Measurements from ENCODE around the gene CDK11B.
"Not testable (repeated sequence)": the region's sequence is repeated elsewhere in the genome, so short reads cannot be mapped to it uniquely, and the experiment has no call there.

CDK11B gene

GRCh38 chr1:1683104-1683905 lies 24.5 kb upstream of the CDK11B start:
- no peak for DNase-seq (ENCODE audit: low read depth)

- DNase-seq (ENCODE audit: low read depth): no peak
Observed at GRCh38 chr1:1680912-1681273, 22.1 kb upstream of the CDK11B start.

- DNase-seq (ENCODE audit: low read depth): no peak
Observed at GRCh38 chr1:1680031-1680911, 21.5 kb upstream of the CDK11B start.

GRCh38 chr1:1678581-1679380 lies 20.0 kb upstream of the CDK11B start:
- no peak for DNase-seq (ENCODE audit: low read depth)

- no peak for DNase-seq (ENCODE audit: low read depth)
Observed at GRCh38 chr1:1677718-1678580, 19.1 kb upstream of the CDK11B start.

- DNase-seq (ENCODE audit: low read depth): not testable (repeated sequence)
Observed at GRCh38 chr1:1676087-1676486, 17.3 kb upstream of the CDK11B start.

GRCh38 chr1:1675218-1675617 lies 16.4 kb upstream of the CDK11B start:
- DNase-seq (ENCODE audit: low read depth): not testable (repeated sequence)

GRCh38 chr1:1674806-1675205 lies 16.0 kb upstream of the CDK11B start:
- not testable (repeated sequence) for DNase-seq (ENCODE audit: low read depth)

- DNase-seq (ENCODE audit: low read depth): no peak
Observed at GRCh38 chr1:1672181-1672965, 13.6 kb upstream of the CDK11B start.

GRCh38 chr1:1671365-1672119 lies 12.7 kb upstream of the CDK11B start:
- DNase-seq (ENCODE audit: low read depth): no peak

GRCh38 chr1:1670866-1671265 lies 12.1 kb upstream of the CDK11B start:
- no peak for DNase-seq (ENCODE audit: low read depth)

- DNase-seq (ENCODE audit: low read depth): no peak
Observed at GRCh38 chr1:1669468-1670440, 10.9 kb upstream of the CDK11B start.

GRCh38 chr1:1666526-1666925 lies 7.7 kb upstream of the CDK11B start:
- no peak for DNase-seq (ENCODE audit: low read depth)

- no peak for DNase-seq (ENCODE audit: low read depth)
Observed at GRCh38 chr1:1665815-1666251, 7.0 kb upstream of the CDK11B start.

- no peak for DNase-seq (ENCODE audit: low read depth)
Observed at GRCh38 chr1:1664941-1665814, 6.4 kb upstream of the CDK11B start.

GRCh38 chr1:1664318-1664717 lies 5.5 kb upstream of the CDK11B start:
- not testable (repeated sequence) for DNase-seq (ENCODE audit: low read depth)

GRCh38 chr1:1662830-1663560 lies 4.2 kb upstream of the CDK11B start:
- DNase-seq (ENCODE audit: low read depth): not testable (repeated sequence)
